HCT116 (cell line): Measurements from ENCODE around the gene CDH4. TPM values are rescaled to one million over a fixed set of nuclear protein-coding genes. Genes with fewer than 3 reads are reported as not detected.

Experiments used
- ATAC-seq: fragments of 200-7000 bp; cut with Tn5 transposase; 2 replicates; pipeline ENCODE4 v1.9.1; 2020; ENCODE audit warnings: mild to moderate bottlenecking, moderate library complexity
- BruUV-seq: library from RNA; stranded (reverse); fragments of 400-500 nt; replicated peaks from 2 replicates; lab custom pipeline; 2021; lab: Mats Ljungman, UMichigan
- CTCF ChIA-PET: fragments of 300-600 bp; sonication (Branson Sonifier 250); formaldehyde crosslinking; loops from one replicate; lab custom pipeline; 2021; ENCODE audit warnings: antibody characterized with exemption; lab: Charles Lee
- POLR2A ChIA-PET: fragments of 300-600, 350-600 bp; sonication (Branson Sonifier 250); formaldehyde crosslinking; loops from one replicate; lab custom pipeline; 2021; ENCODE audit warnings: antibody characterized with exemption; lab: Charles Lee
- RAD21 ChIA-PET, 2 experiments: fragments of 300-600 bp; sonication (Branson Sonifier 250); formaldehyde crosslinking; loops; one replicate each; lab custom pipeline; 2023; ENCODE audit warnings: low total read pairs in 2 of 2; ENCODE audit not compliant: uncharacterized antibody in 2 of 2, unreplicated experiment in 2 of 2, low non-redundant PET in 1 of 2; lab: Charles Lee
- DNase-seq: peaks from one replicate; pipeline ENCODE4 v3.0.0-alpha.2; 2010; ENCODE audit warnings: low read depth, low spot score
- H2AFZ ChIP-seq: fragments of 200-600 bp; shearing (Covaris generic), sonication (generic); 2 replicates; pipeline ENCODE4 v1.6.1; 2017; ENCODE audit warnings: low read depth, mixed run types, mixed read lengths, antibody characterized with exemption, low read length; ENCODE audit not compliant: poor library complexity, severe bottlenecking
- H3K27ac ChIP-seq: 2 replicates; pipeline ENCODE4 v1.5.1; 2012; ENCODE audit warnings: low read depth, low read length
- H3K27me3 ChIP-seq: fragments of 200-600 bp; sonication (generic); 2 replicates; pipeline ENCODE4 v1.6.1; 2016; ENCODE audit warnings: mixed run types, low read length, mixed read lengths; ENCODE audit not compliant: insufficient read depth
- H3K36me3 ChIP-seq, 2 experiments: fragments of 200-500 bp in 1 of 2; fragments of 200-600 bp in 1 of 2; sonication (Bioruptor generic) in 1 of 2; sonication (generic) in 1 of 2; 2 replicates each; pipeline versions ENCODE4 v1.5.1 to v1.6.1; 2014 to 2016; ENCODE audit warnings: low read length in 2 of 2, inconsistent platforms in 1 of 2, mixed read lengths in 1 of 2, mixed run types in 1 of 2; ENCODE audit not compliant: insufficient read depth in 2 of 2, control insufficient read depth in 1 of 2
- H3K4me1 ChIP-seq, 2 experiments: fragments of 200-600 bp in 1 of 2; sonication (generic) in 1 of 2; 2 replicates each; pipeline versions ENCODE4 v1.5.1 to v1.6.1; 2012 to 2017; ENCODE audit warnings: low read length in 2 of 2, inconsistent platforms in 1 of 2, mild to moderate bottlenecking in 1 of 2, mixed read lengths in 1 of 2, mixed run types in 1 of 2, moderate library complexity in 1 of 2; ENCODE audit not compliant: insufficient read depth in 2 of 2, control insufficient read depth in 1 of 2
- H3K4me2 ChIP-seq: fragments of 200-600 bp; sonication (generic); 2 replicates; pipeline ENCODE4 v1.6.1; 2017; ENCODE audit warnings: mixed run types, low read length, mixed read lengths
- H3K4me3 ChIP-seq, 2 experiments: fragments of 200-600 bp in 1 of 2; sonication (generic) in 1 of 2; replicated peaks in 1 of 2; 2 replicates each; pipeline ENCODE4 v1.5.1; 2011 to 2016; ENCODE audit warnings: low read length in 2 of 2, control low read depth in 1 of 2, low read depth in 1 of 2, mild to moderate bottlenecking in 1 of 2, mixed read lengths in 1 of 2, mixed run types in 1 of 2
- H3K79me2 ChIP-seq: fragments of 200-600 bp; sonication (generic); 2 replicates; pipeline ENCODE4 v1.6.1; 2017; ENCODE audit warnings: mild to moderate bottlenecking, mixed run types, low read length, moderate library complexity, mixed read lengths; ENCODE audit not compliant: insufficient read depth
- H3K9ac ChIP-seq: fragments of 200-600 bp; sonication (generic); 2 replicates; pipeline ENCODE4 v1.6.1; 2016; ENCODE audit warnings: low read length, mixed read lengths
- H3K9me2 ChIP-seq: fragments of 200-600 bp; sonication (generic), shearing (Covaris generic); 2 replicates; pipeline ENCODE4 v1.6.1; 2017; ENCODE audit warnings: mixed run types, mild to moderate bottlenecking, moderate library complexity; ENCODE audit not compliant: insufficient read depth
- H3K9me3 ChIP-seq, 2 experiments: fragments of 200-500 bp in 1 of 2; fragments of 200-600 bp in 1 of 2; sonication (Bioruptor generic) in 1 of 2; sonication (generic) in 1 of 2; 2 replicates each; pipeline ENCODE4 v1.6.1; 2014 to 2017; ENCODE audit warnings: low read length in 2 of 2, mixed read lengths in 2 of 2, inconsistent platforms in 1 of 2, low read depth in 1 of 2, mild to moderate bottlenecking in 1 of 2, mixed run types in 1 of 2, moderate library complexity in 1 of 2; ENCODE audit not compliant: control insufficient read depth in 1 of 2, insufficient read depth in 1 of 2
- H4K20me1 ChIP-seq: fragments of 200-600 bp; sonication (generic), shearing (Covaris generic); 2 replicates; pipeline ENCODE4 v1.6.1; 2017; ENCODE audit warnings: mixed run types, mild to moderate bottlenecking, moderate library complexity; ENCODE audit not compliant: insufficient read depth
- CBX3 ChIP-seq: IDR thresholded peaks from 2 replicates; pipeline ENCODE4 v1.6.1; 2012; ENCODE audit warnings: low read depth
- CTCF ChIP-seq, 3 experiments: fragments of 200-600 bp in 1 of 3; sonication (generic) in 1 of 3; IDR thresholded peaks in 2 of 3; conservative IDR thresholded peaks in 1 of 3; 2 replicates each; pipeline ENCODE4 v1.5.1; 2012 to 2017; ENCODE audit warnings: low read depth in 2 of 3, low read length in 2 of 3, antibody characterized with exemption in 1 of 3, borderline replicate concordance in 1 of 3, control low read depth in 1 of 3, mild to moderate bottlenecking in 1 of 3, mixed read lengths in 1 of 3, mixed run types in 1 of 3, moderate library complexity in 1 of 3; ENCODE audit not compliant: insufficient read depth in 1 of 3
- EGR1 ChIP-seq: IDR thresholded peaks from 2 replicates; pipeline ENCODE4 v1.6.1; 2012; ENCODE audit warnings: low read depth
- ELF1 ChIP-seq: IDR thresholded peaks from 2 replicates; pipeline ENCODE4 v1.6.1; 2012; ENCODE audit warnings: low read depth, borderline replicate concordance
- FOSL1 ChIP-seq: IDR thresholded peaks from 2 replicates; pipeline ENCODE4 v1.6.1; 2012; ENCODE audit warnings: low read depth
- JUND ChIP-seq: IDR thresholded peaks from 2 replicates; pipeline ENCODE4 v1.6.1; 2012
- MAX ChIP-seq: IDR thresholded peaks from 2 replicates; pipeline ENCODE4 v1.6.1; 2012
- POLR2AphosphoS5 ChIP-seq: IDR thresholded peaks from 2 replicates; pipeline ENCODE4 v1.6.1; 2011; ENCODE audit warnings: mild to moderate bottlenecking, low read depth, low read length, moderate library complexity
- RAD21 ChIP-seq: IDR thresholded peaks from 2 replicates; pipeline ENCODE4 v1.6.1; 2012; ENCODE audit warnings: low read depth, mild to moderate bottlenecking
- SIN3A ChIP-seq: IDR thresholded peaks from 2 replicates; pipeline ENCODE4 v1.6.1; 2012; ENCODE audit warnings: low read depth
- SRF ChIP-seq: IDR thresholded peaks from 2 replicates; pipeline ENCODE4 v1.6.1; 2012; ENCODE audit warnings: low read depth
- YY1 ChIP-seq: IDR thresholded peaks from 2 replicates; pipeline ENCODE4 v1.6.1; 2011; ENCODE audit warnings: low read length, low read depth, moderate library complexity, mild to moderate bottlenecking; ENCODE audit not compliant: insufficient replicate concordance; ENCODE audit errors: extremely low read depth
- ZBTB33 ChIP-seq: IDR thresholded peaks from 2 replicates; pipeline ENCODE4 v1.6.1; 2011; ENCODE audit warnings: mild to moderate bottlenecking, low read length, moderate library complexity; ENCODE audit not compliant: insufficient replicate concordance; ENCODE audit errors: extremely low read depth
- ZNF274 ChIP-seq: fragments of 200-500 bp; sonication (Bioruptor generic); IDR thresholded peaks from 2 replicates; pipeline ENCODE4 v1.6.1; 2014; ENCODE audit warnings: mild to moderate bottlenecking, low read depth, low read length, inconsistent platforms
- intact Hi-C: fragments of 100-400 bp; cut with micrococcal nuclease; formaldehyde crosslinking; loops from 2 replicates; pipeline ENCODE4 v1.10.0; 2022
- total RNA-seq: library from RNA; stranded (reverse); gene quantifications from one replicate; pipeline ENCODE4 v1.2.1, GENCODE V29; 2021; ENCODE audit not compliant: unreplicated experiment

Gene CDH4
- total RNA-seq, 1 experiment from 2014 or later = not detected

- BruUV-seq = no TSS peak
- H3K4me3 ChIP-seq = no peak overlapping the region
- H3K4me2 ChIP-seq = no peak overlapping the region
- H3K4me1 ChIP-seq = no peaks in the 10 kb centered on the region
- H2AFZ ChIP-seq = no peak overlapping the region
- intact Hi-C loops = no loop called here
- H3K27me3 ChIP-seq = peaks cover 46% of the 10 kb centered on the region
- no peaks in the 10 kb centered on the region for H4K20me1 ChIP-seq
- DNase-seq (no peak), ATAC-seq (no peak)
- TF ChIP-seq CTCF (IDR thresholded peaks at IDR 0.05 in 2 of 3, conservative IDR thresholded peaks at IDR 0.05 in 1 of 3; ENCODE audit: borderline replicate concordance in 1 of 3, insufficient read depth in 1 of 3, low read depth in 2 of 3, low read length in 2 of 3) (no peak), MAX (no peak), SRF (no peak)
- no peak overlapping the region for H3K27ac ChIP-seq
- ChIA-PET POLR2A (interaction anchor here (0.5 kb wide), 1 partner anchor 16 kb away, joined by 4 read pairs; no protein-coding TSS in a partner anchor), RAD21 (no interaction called here), CTCF (no interaction called here)
- H3K9me2 ChIP-seq = no peaks in the 10 kb centered on the region
- no peak overlapping the region for H3K9ac ChIP-seq
- H3K9me3 ChIP-seq = no peaks in the 10 kb centered on the region
- no peaks in the 10 kb centered on the region for H3K79me2 ChIP-seq
- H3K36me3 ChIP-seq = no peaks in the 10 kb centered on the region
These were observed 525.9 kb downstream of the CDH4 start for GRCh38 chr20:61777773-61778494.

GRCh38 chr20:61778495-61778863, 526.4 kb downstream of the CDH4 start:
- Histone ChIP-seq H3K9ac (no peak overlapping the region), H3K79me2 (no peaks in the 10 kb centered on the region), H2AFZ (no peak overlapping the region), H4K20me1 (no peaks in the 10 kb centered on the region), H3K4me2 (no peak overlapping the region), H3K27ac (no peak overlapping the region), H3K36me3 (no peaks in the 10 kb centered on the region), H3K4me1 (no peaks in the 10 kb centered on the region), H3K27me3 (peaks cover 51% of the 10 kb centered on the region), H3K4me3 (no peak overlapping the region), H3K9me3 (no peaks in the 10 kb centered on the region), H3K9me2 (no peaks in the 10 kb centered on the region)
- intact Hi-C loops = no loop called here
- CTCF ChIA-PET = no interaction called here
- POLR2A ChIA-PET = interaction anchor here (0.5 kb wide), 1 partner anchor 16 kb away, joined by 4 read pairs; no protein-coding TSS in a partner anchor
- DNase-seq (no peak), ATAC-seq (no peak)
- BruUV-seq = no TSS peak
- RAD21 ChIA-PET = no interaction called here
- no peak for TF ChIP-seq JUND
- TF ChIP-seq ELF1 = no peak
- TF ChIP-seq ZNF274 = no peak
- TF ChIP-seq FOSL1 = no peak
- TF ChIP-seq ZBTB33 = no peak
- TF ChIP-seq CBX3 = no peak
- no peak for TF ChIP-seq YY1
- no peak for TF ChIP-seq RAD21
- no peak for TF ChIP-seq POLR2AphosphoS5
- TF ChIP-seq SIN3A = no peak
- TF ChIP-seq EGR1 = no peak
